Measurements from ENCODE around the gene SOHLH2. TPM values are rescaled to one million over a fixed set of nuclear protein-coding genes. Genes with fewer than 3 reads are reported as not detected.

SOHLH2 gene
- total RNA-seq, 1 donor from 2014 or later = 0.58 TPM

DNA sequence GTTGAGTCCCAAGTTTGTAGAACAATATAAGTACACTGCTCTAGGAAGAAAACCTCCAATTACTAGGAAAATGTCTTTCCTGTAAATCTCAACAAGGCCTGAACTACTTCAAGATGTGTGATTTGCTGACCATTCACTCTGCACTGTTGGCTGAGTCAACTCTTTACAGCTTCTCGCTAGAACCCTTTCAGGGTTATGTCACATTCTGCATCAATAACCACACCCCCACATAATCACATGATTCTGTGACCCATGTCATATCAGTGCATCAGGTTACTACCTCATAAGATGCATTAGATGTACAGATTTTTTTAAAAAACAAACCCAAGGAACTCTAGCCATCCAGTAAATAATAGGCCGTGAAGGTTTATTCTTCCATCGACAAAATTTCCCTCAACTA is 67.0 kb downstream of the SOHLH2 start:
- peaks cover 6% of the 10 kb centered on the region for H3K36me3 Mint-ChIP-seq
- H3K4me1 Mint-ChIP-seq = no peaks in the 10 kb centered on the region
- peaks cover 50% of the 10 kb centered on the region for H3K9me3 Mint-ChIP-seq
- H3K27me3 Mint-ChIP-seq (ENCODE audit: low read depth) = no peaks in the 10 kb centered on the region
- TF ChIP-seq, protein P1, sequence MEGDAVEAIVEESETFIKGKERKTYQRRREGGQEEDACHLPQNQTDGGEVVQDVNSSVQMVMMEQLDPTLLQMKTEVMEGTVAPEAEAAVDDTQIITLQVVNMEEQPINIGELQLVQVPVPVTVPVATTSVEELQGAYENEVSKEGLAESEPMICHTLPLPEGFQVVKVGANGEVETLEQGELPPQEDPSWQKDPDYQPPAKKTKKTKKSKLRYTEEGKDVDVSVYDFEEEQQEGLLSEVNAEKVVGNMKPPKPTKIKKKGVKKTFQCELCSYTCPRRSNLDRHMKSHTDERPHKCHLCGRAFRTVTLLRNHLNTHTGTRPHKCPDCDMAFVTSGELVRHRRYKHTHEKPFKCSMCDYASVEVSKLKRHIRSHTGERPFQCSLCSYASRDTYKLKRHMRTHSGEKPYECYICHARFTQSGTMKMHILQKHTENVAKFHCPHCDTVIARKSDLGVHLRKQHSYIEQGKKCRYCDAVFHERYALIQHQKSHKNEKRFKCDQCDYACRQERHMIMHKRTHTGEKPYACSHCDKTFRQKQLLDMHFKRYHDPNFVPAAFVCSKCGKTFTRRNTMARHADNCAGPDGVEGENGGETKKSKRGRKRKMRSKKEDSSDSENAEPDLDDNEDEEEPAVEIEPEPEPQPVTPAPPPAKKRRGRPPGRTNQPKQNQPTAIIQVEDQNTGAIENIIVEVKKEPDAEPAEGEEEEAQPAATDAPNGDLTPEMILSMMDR (IDR thresholded peaks at IDR 0.05; ENCODE audit: unreplicated experiment) = no peak
- no peak overlapping the region for H3K27ac Mint-ChIP-seq
- DNase-seq (ENCODE audit: low spot score in 2 of 2, unreplicated experiment in 2 of 2) = no peak
- no peak overlapping the region for H3K4me3 Mint-ChIP-seq

DNA sequence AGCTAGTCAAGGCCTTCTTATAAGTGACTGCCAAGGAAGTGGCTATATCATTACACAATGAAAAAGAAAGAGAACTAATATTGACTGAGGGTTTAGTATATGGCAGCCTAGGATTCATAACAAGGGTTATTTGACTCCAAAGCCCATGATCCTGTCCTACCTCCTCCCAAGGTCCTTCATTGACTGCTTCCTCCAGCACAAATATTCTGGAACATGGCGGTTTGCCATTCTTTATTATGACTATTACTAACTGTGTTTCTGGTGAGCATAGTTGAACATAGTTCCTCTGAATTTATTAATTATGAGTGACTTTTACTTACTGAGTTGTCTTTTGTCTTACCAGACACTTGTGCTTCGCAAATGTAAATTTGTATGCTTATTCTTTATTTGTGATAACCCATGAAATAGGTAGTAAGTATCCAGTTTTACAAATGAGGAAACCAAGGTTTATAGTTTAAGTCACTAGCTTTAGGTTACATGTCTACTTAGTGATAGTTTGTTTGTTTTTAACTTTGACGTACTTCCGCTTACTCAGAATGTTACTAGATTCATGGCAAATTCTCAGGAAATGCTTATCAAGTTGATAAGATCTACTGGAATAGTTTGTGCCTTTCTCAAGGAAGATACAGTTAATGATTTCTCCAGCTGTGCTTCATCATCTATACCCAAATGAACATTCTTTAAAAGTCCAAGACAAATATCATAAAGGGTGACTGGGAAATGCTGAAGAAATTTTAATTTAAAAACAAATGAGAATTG is 67.7 kb downstream of the SOHLH2 start:
- Mint-ChIP-seq H3K27ac (no peak overlapping the region), H3K27me3 (ENCODE audit: low read depth) (no peaks in the 10 kb centered on the region), H3K36me3 (peaks cover 6% of the 10 kb centered on the region), H3K4me3 (no peak overlapping the region), H3K4me1 (no peaks in the 10 kb centered on the region), H3K9me3 (peaks cover 44% of the 10 kb centered on the region)
- DNase-seq (ENCODE audit: low spot score in 2 of 2, unreplicated experiment in 2 of 2) = no peak
- TF ChIP-seq, protein P1 (IDR thresholded peaks at IDR 0.05; ENCODE audit: unreplicated experiment) = no peak

DNA sequence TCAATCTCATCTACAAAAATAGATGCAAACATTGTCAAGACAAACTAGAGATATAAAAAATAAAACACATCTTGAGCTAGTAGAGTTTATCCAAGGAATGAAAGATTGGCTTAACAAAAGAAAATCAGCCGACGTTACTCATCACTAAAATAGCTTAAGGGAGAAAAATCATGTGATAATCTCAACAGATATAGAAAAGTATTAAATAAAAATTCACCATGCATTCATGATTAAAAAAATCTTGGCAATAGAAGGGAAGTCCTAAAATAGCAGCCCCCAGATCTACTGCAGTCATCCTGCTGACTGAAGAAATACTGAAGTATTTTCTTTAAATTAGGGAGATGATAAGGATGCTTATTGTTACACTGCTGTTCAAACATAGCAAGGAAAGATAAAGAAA is 70.6 kb downstream of the SOHLH2 start:
- Mint-ChIP-seq H3K4me1 (no peaks in the 10 kb centered on the region), H3K27me3 (ENCODE audit: low read depth) (peaks cover 2% of the 10 kb centered on the region), H3K4me3 (no peak overlapping the region), H3K9me3 (peaks cover 39% of the 10 kb centered on the region), H3K36me3 (peaks cover 2% of the 10 kb centered on the region), H3K27ac (no peak overlapping the region)
- TF ChIP-seq, protein P1 (IDR thresholded peaks at IDR 0.05; ENCODE audit: unreplicated experiment) = no peak
- no peak for DNase-seq (ENCODE audit: low spot score in 2 of 2, unreplicated experiment in 2 of 2)

DNA sequence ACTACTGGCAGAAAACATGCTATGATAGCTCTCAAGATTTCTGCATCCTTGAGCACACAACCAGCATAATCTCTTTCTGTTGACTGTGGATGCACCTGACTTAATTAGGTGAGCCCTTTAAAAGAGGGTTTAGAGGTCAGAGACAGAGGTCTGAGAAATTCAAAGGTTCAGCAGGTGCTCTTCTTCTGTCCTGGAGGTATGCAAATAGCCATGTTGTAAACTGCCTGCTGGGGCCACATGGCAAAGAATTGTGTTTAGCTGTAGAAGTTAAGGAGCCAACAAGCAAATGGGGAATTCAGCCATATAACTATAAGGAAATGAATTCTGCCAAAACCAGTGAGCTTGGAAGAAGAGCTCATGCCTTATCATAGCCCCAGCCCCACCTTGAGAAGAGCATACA is 71.6 kb downstream of the SOHLH2 start:
- peaks cover 6% of the 10 kb centered on the region for H3K27me3 Mint-ChIP-seq (ENCODE audit: low read depth)
- no peaks in the 10 kb centered on the region for H3K4me1 Mint-ChIP-seq
- H3K36me3 Mint-ChIP-seq = peaks cover 2% of the 10 kb centered on the region
- no peak overlapping the region for H3K27ac Mint-ChIP-seq
- H3K4me3 Mint-ChIP-seq = no peak overlapping the region
- TF ChIP-seq, protein P1 (IDR thresholded peaks at IDR 0.05; ENCODE audit: unreplicated experiment) = no peak
- DNase-seq (ENCODE audit: low spot score in 2 of 2, unreplicated experiment in 2 of 2) = no peak
- peaks cover 44% of the 10 kb centered on the region for H3K9me3 Mint-ChIP-seq

DNA sequence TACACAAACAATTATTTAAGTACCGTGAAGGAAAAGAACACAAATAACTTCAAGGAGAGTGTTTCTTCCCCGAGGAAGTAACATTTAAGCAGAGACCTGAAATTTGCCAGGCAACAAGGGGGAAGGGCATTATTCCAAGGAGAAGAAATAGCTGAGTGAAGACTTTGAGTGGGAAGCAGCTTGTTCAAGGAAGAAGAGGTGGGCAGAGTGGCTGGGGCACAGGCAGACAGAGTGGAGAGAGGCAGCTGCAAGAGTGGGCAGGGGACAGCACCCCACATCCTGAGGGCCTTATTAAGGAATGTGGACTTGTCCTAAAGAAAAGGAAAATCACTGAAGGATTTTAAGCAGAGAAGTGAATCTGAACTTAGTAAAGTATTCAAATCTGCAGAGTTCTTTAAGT is 78.5 kb downstream of the SOHLH2 start:
- Mint-ChIP-seq H3K4me1 (no peaks in the 10 kb centered on the region), H3K4me3 (no peak overlapping the region), H3K27me3 (ENCODE audit: low read depth) (peaks cover 58% of the 10 kb centered on the region), H3K27ac (no peak overlapping the region), H3K36me3 (no peaks in the 10 kb centered on the region), H3K9me3 (peaks cover 20% of the 10 kb centered on the region)
- no peak for DNase-seq (ENCODE audit: low spot score in 2 of 2, unreplicated experiment in 2 of 2)
- TF ChIP-seq, protein P1 (IDR thresholded peaks at IDR 0.05; ENCODE audit: unreplicated experiment) = no peak

Measured in mesothelial cell of epicardium (in vitro differentiated cells).